SH-SY5Y (cell line): ENCODE results near the gene NUMBL.

ENCODE experiments used
- GATA2 ChIP-seq: IDR thresholded peaks from 2 replicates; pipeline ENCODE4 v1.6.1; 2011; ENCODE audit warnings: mild to moderate bottlenecking, low read depth, low read length
- GATA3 ChIP-seq: IDR thresholded peaks from 2 replicates; pipeline ENCODE4 v1.6.1; 2011; ENCODE audit warnings: low read depth, mild to moderate bottlenecking, low read length, moderate library complexity

DNA sequence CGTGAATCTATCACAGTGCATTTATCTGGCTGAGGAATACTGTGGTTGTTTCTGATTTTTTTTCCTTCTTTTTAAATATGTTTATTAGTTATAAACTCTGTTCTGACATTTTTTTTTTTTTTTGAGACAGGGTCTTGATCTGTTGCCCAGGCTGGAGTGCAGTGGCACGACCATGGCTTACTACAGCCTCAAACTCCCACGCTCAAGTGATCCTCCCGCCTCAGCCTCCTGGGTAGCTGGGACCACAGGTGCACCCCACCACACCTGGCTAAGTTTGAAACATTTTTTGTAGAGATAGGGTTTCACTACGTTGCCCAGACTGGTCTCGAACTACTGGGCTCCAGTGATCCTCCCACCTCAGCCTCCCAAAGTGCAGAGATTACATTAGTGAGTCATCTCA lies 6.6 kb upstream of the NUMBL start:
- TF ChIP-seq GATA3 = no peak
- no peak for TF ChIP-seq GATA2
